HG03342 (cell line): ENCODE data around the gene PPA2.

Source experiments
- ATAC-seq: cut with Tn5 transposase; IDR thresholded peaks from one replicate; pipeline ENCODE4 v1.9.1; 2021; ENCODE audit warnings: mild to moderate bottlenecking, moderate library complexity; ENCODE audit not compliant: unreplicated experiment

The PPA2 gene

DNA sequence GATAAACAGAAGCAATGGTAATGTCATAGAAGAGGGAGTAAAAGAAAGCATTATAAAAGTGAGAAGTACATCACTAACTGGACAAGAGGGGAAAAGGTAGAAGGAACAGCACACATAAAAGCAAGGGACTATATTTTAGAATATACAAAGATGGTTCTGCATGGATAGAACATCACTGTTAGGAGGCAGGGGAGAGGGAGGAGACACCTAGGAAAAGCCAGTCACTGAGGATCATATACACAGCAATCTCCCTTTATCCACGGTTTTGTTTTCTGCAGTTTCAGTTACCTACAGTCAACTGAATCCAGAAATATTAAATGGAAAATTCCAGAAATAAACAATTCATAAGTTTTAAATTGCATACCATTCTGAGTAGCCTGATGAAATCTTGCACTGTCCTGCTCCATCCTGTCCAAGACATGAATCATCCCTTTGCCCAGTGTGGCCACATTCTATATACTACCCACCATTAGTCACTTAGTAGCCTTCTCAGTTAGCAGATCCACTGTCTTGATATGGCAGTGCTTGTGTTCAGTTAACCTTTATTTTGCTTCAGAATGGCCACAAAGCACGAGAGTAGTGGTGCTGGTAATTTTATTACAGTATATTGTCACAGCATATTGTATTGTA is 74.2 kb downstream of the PPA2 start:
- ATAC-seq = no peak

DNA sequence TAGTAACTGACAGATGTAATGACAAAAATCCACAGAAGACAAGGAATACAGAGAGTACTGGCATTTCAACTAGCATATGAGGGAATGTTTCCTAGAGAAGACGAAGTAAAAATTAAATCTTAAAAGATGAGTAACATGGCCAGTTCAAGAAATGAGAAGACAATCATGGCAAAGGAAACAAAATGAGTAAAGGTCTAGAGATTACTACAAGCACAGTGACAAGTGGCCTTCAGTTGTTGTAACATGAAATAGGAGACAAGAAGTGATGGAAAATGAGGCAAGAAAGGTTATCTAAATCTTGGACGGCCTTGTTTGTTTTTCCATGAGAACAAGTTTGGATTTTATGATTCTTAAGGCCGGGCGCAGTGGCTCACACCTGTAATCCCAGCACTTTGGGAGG is 81.0 kb downstream of the PPA2 start:
- ATAC-seq = no peak

DNA sequence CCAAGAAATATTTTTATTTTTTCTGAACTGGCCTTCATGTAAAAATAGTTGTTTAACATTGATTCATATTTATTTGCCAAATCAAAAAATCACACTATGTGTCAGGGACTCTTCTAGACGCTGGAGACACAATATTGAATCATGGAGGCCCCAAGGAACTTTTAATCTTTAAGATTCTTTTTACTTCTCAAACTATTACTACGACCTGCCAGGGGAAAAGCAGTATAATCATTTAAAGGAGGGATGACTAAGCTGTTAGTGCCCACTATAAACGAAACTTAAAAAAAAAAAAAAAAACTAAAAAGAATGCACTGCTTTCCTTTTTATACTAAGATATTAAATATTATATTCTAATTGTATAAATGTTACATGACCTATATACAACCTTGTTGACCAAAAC is 84.7 kb downstream of the PPA2 start:
- ATAC-seq = no peak

DNA sequence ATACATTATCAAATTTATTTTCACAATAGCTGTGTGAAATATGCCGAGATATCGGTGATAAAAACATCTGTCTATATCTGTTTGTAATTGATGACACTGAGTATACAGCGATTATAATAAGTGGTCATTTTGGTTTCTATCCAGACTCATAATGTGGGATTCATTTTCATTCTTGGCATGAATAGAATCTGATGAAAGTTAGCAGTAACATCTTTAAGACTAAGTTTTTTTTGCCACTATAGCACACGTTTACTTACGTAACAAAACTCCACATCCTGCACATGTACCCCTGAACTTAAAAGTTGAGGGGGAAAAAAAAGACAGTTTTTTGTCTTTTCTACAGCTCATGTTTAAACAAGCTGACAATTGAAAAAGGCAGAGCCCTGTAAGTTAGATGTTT is 86.4 kb downstream of the PPA2 start:
- no peak for ATAC-seq

DNA sequence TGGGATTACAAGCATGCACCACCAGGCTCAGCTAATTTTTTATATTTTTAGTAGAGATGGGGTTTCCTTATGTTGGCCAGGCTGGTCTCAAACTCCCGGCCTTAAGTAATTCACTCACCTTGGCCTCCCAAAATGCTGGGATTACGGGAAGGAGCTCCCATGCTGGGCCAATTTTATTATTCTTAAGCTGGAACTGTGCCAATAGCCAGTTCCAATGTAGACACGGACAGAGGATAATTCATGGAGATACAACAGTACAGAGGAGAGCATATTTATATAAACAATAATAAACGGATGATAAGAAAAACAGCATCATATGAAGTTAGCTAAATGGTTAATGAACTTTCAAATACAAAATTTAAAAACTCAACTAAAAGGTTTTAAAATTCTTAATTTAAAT is 87.8 kb downstream of the PPA2 start:
- ATAC-seq = no peak

DNA sequence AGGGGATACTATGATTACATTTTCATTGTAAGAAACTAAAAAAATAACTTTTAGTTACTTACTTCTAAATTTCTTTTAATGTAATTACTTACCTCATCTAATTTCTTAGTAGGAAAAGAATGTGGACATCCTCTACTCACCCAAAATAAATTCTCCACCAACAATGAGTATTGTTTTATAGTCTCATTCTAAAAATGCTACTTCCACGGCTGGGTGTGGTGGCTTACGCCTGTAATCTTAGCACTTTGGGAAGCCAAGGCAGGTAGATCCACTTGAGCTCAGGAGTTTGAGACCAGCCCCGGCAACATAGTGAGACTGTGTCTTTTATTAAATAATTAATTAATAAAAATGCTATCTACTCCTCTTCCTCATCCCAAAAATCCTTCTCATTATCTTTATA is 99.8 kb downstream of the PPA2 start:
- ATAC-seq = no peak

DNA sequence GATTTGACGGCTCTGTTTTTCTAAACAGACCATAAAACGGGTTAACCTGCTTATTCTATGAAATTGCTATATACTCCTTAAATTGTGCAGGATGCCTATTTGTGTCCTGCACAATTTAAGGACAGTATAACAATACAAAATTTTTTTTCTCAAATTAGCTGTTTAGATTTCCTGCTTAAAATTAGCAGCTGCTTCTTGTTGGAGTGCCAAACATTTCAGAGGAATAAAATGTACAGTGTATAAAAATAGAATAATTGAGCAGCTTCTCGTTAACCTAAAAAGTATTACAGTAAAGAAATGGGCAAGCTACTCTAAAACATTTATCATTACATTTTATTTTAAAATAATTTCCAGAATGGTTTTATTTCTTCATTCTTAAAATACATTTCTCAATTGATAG is 100.5 kb downstream of the PPA2 start:
- ATAC-seq = no peak

DNA sequence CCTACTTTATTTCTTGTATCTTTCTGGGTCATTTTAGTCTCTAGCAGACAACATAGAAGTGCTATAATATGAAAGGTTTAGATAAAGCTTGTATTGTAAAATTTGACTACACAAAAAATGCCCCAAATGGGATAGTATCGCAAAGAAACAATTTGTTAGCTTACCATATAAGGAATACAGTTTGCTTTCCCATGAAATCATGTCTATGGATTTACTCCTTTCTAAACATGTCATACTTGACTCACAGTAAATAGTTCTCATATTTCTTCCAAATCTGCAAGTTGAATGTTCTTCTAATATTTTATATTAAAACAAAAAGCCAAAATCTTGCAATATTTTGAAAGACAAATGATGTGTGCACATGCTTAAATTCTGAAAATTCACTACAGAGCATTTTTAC is 103.9 kb downstream of the PPA2 start:
- ATAC-seq = no peak

DNA sequence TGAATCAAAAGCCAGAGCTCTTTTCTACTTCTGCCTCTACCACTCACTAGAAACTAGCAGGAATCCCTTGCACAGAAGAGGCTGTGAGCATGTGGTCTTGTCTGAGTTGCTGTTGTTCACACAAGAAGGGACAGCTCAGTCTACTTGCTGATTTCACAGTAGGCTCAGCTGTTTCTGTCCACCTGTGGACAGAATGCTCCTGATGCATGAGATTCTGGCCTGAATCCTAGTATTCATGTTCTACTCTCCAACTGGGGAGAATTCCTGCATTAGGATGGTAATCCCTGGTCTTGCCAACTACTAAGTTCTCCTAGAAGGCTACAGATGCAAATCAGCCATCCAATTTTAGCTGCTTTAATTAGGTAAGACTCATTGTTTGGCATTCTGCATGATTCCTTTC is 112.8 kb downstream of the PPA2 start:
- ATAC-seq = no peak

DNA sequence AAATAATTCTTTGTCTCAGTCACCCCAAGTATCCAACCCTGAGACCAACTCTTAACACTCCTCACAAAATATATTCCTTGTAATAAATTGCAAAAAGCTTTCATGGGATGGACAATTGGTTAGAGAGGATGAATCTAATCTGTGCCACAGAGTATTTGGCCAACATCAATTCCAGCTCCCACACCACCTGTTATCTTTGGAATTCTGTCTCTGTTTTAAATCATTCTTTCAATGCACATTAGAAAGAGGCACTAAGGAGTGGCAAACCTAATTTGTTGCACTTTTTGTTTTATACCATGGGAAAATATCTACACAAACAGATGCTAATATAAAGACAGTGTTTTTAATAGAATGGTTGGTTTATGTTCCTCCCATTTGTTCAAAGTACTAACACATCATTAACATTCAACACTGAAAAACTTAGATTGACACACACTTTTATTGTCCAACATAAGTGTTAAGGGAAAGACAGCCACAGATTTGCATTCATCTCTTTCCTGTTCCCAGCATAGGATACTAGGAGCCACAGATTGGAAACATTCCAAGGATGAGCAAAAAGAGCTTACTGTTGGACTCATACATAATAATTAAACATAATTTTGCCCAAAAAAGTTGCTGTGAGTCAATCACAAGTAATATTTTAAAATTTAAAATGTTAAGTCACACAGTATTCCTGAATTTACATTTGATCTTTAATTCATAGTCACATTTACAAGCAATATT is 116.4 kb downstream of the PPA2 start:
- no peak for ATAC-seq

DNA sequence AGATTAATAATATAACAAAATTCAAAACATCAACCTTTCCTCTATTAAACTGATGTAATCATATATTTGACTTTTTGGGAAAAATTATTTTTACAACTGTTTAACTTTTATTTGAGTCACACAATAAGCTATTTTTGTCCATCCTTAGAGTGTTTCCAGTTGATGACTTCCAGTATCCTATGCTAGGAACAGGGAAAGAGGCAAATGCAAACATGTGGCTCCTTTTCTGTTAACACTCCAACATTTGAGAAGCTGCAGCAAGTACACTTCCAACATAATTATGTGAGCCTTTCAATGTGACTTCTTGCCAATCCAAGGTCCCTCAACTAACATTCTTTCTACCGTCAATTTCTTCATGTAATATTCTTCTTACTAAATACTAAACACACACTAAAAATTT is 117.7 kb downstream of the PPA2 start:
- ATAC-seq = no peak

DNA sequence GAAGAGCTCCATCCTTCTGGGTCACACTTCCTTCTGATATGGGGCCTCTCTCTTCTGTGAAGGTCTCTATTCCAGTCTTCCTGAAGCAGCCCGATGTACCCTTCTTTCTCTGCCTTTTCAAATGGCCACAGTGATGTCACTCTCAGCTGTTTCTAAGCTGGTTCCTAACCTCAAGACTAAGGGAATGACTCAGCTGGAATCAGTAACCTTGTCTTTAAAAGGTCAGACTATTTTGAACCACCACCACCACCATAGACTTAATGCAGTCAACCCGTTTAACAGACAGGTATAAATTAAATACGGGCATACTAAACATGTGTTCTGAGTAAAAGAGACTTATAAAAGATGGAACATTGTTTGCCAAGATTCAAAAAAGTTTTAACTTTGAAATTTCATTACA is 121.0 kb downstream of the PPA2 start:
- ATAC-seq = peak; percentile 84

DNA sequence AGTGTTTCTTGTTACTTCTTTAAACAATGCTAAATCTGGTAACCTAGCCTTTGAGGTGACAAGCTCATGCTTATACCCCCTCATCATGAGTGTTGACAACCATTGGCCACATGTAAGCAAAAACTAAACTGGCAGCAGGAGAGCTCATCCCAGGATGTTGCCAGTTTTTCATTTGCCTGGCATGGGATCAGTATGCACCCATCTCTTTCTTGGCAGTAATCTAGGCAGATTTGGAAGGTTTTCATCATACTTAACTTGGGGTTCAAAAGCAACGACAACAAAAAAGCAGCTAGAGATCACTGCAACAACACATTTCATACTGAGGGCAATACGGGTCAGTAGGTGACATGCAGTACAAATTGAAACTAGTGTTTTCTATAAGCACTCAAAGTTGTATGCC is 122.0 kb downstream of the PPA2 start:
- ATAC-seq = no peak

DNA sequence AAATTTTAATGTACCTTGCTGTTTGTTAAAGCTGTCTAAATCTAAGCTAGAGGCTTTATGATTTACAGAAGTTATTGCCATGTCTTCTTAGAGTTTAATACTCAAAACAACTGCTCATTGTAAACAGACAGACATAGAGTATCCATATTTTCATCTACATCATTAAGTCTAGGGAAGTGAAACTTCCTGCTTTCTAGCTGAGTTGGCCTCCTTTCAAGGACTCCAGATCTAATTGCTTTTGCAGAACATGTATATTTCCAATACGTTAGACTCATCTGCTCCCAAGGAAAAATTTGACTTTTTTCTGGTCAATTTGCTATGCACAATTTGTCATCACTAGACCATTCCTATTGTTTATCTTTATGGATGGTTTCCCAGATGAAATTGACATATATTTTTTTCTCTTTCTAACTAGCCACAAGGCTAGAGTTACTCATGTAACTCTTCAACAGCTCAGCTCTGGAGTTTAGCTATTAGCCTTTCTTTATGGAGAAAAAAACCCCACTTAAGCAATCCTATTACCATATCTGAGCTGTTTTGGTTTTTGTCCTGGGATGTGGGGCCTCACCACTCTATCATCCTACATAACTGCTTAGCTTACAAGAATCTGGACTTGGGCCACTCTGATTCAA is 122.9 kb downstream of the PPA2 start:
- ATAC-seq = no peak

DNA sequence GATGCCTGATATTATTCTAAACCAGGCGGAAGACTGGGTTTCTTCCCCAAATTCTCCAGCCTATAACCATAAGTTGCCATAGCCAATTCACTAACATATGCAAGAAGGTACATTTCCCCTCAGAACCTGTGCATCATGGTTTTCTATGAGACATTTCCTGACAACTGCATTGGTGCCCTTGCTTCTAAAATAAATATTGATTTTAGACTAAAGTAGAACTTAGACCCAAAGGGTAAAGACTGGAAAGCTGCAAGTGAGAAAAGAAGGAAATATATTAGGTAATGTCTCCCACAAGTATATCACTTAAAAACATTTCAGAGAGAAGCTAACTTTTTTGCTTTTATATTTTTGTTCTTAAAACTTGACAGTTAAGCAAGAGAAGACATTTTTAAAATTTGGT is 125.1 kb downstream of the PPA2 start:
- no peak for ATAC-seq

DNA sequence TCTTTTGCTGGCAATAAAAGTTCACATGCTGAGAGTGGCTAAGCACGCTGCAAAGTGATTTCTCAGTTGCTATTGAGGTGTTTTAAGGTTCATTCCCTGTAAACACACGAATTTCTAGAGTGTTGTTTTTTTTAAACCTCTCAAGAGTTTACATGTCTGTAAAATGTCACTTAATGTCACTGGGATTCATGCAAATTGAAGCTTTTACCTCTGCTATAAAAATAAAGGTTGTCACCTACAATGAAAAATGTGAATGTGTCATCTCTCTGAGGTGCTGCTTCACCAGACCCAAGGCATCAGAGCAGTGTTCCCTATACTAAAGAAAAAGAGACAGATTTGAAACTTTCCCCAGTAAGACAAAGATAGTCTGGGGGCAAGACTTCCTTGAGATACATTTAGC is 127.0 kb downstream of the PPA2 start:
- no peak for ATAC-seq

DNA sequence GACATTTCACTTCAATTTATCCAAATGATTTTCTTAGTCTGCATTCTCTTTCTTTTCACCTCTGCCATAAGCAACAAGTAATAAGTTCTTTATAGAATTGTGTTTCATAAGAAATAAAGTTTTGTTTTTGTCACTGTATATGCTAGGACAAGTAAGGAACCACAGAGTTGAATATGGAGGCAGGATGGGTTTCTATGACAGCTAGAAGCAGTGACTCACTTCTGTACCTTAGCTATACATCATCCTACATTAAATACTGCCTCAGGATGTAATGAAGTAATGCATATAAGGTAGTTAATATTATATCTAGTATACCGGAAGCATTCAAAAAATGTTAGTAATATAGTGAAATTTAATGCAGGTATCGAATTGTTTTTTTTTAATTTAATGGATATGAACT is 128.0 kb downstream of the PPA2 start:
- ATAC-seq = no peak

DNA sequence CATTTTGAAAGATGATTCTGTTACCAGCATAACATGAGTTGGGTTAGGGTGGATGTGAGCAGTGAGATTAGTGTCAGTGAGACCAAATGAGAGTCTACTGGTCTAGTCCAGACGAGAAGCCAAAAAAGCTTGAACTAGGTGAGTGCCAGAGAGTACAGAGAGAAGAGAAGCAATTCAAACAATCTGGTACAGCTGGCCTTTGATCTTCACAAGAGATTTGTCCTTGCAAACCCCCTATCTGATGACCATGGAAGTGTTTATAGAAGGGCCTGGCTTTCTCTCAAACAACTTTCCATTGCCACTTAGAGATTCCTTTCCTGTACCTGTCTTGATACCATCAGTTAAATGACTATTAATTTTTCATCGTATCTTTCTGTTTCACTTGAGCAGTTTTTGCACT is 128.5 kb downstream of the PPA2 start:
- ATAC-seq = no peak

DNA sequence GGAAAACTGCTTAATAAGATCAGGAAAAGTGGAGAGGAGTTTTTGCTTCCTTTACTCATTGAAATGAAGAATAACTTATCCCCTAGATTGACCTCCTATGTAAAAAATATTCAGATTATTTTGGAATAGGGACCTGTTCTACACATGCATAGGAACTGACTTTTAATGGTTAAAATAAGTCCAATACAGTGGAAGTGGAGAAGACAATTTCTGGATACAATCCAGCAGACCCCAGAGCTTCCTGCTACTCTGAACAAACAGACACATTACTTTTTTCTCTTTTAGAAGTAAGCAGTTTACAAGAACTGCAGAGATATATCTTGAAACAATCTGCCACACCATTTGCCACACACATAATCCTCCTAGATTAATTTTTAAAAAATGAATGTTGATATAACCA is 129.7 kb downstream of the PPA2 start:
- no peak for ATAC-seq

DNA sequence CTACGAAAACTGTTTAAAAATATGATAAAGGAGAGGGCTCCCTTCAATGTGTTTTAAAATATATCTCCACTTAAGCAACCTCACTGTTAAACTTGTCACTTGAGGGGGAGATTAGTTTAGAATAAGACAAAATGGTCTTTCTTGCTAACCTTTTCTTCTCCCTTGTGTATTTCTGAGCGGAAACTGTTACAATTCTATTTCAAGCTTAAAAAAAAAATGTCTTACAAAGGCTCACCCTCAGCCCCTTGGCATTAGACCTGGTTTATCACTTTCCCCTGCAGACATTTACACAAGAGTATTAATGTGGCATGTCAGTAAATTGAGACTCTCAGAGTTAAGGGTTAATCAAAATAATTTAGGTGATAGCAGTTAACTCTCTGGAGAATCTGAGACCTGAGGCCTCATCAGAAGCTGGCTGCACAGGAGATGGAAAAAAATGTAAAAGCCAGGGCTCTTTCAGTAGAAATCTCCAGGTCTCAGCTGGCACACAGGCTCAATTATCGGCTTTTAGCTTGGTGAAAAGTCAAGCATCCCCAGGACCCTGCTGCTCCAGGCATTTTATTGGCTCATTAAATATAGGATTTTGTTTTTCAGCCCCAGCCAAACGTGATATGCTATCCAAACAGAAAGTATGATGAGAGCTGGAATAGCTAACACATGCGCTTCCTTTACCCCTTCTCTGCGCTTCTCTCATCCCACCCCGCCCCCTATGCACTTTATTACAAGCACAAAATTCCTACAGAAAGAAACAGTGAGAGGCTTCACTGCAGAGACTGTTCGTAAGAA is 130.5 kb downstream of the PPA2 start:
- no peak for ATAC-seq

DNA sequence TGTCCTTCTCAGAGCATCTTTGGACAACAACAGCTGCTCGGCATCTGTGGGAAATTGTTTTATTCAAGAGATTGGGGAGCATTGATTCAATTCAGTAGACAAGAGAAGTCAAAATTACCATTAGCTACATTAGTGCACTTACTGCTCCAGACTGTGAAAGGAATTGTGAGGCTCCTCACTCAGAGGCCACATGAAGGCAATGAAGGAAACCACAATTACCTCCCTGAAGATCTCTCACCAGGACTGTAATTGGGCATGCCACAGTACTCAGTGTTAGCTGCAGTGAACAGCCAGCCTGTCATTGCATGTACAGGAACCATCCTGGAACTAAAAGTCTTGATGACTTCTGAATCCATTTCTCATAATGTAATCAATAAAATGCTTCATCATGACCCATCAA is 144.8 kb downstream of the PPA2 start:
- ATAC-seq = no peak

DNA sequence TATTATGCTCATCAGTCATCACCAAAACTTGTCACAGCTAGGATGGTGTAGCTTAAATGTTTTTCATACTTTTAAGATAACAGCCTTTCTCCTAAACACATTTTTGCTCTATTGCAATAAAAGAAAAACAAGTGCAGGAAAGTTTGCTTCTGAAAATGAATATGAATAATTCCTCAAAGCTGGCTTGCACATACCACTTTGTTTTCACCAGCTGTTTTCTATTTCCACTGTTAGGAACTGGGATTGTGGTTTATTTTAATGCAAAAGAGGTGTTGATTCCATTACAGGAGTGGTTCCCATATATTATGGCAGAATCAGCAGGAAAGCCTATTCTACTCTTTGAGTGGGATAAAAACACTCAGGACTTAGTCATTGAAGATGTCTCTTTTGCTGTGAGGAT is 145.9 kb downstream of the PPA2 start:
- no peak for ATAC-seq
